PFSK-1 (cell line): ENCODE measurements around the gene NPY. TPM values are rescaled to one million over a fixed set of nuclear protein-coding genes. Genes with fewer than 3 reads are reported as not detected.

Source experiments
- FOXP2 ChIP-seq: optimal IDR thresholded peaks from 2 replicates; pipeline ENCODE3; 2011; ENCODE audit warnings: borderline replicate concordance, control low read depth, inconsistent platforms; ENCODE audit not compliant: insufficient read depth; ENCODE audit errors: extremely low read length, extremely low read depth
- POLR2AphosphoS5 ChIP-seq: IDR thresholded peaks from 2 replicates; pipeline ENCODE4 v1.6.1; 2012; ENCODE audit warnings: low read depth, mild to moderate bottlenecking, control low read depth, low read length, moderate library complexity
- REST ChIP-seq, 2 experiments: IDR thresholded peaks; 2 replicates each; pipeline versions ENCODE4 v1.6.1 to v1.8.0; 2011 to 2012; ENCODE audit warnings: low read depth in 2 of 2, low read length in 2 of 2, control low read depth in 1 of 2, inconsistent platforms in 1 of 2, mild to moderate bottlenecking in 1 of 2, moderate library complexity in 1 of 2; ENCODE audit not compliant: insufficient read depth in 1 of 2
- SIN3A ChIP-seq: IDR thresholded peaks from 2 replicates; pipeline ENCODE4 v1.6.1; 2012; ENCODE audit warnings: mild to moderate bottlenecking, low read length, moderate library complexity, borderline replicate concordance; ENCODE audit not compliant: insufficient read depth
- TAF1 ChIP-seq: IDR thresholded peaks from 2 replicates; pipeline ENCODE4 v1.6.1; 2012; ENCODE audit warnings: low read length, control low read depth, borderline replicate concordance; ENCODE audit not compliant: insufficient read depth
- polyA plus RNA-seq: library from polyadenylated mRNA; unstranded; fragments of >200 nt; gene quantifications from one replicate; pipeline ENCODE4 v1.2.1, GENCODE V29; 2012; ENCODE audit warnings: low read depth, missing spikeins; ENCODE audit not compliant: insufficient read length

NPY gene
- polyA plus RNA-seq, result not detected

- no peak for TF ChIP-seq FOXP2
- TF ChIP-seq SIN3A, result no peak
- no peak for TF ChIP-seq TAF1
- no peak for TF ChIP-seq POLR2AphosphoS5
- no peak for TF ChIP-seq REST (IDR thresholded peaks at IDR 0.05; ENCODE audit: insufficient read depth in 1 of 2, low read depth in 2 of 2, low read length in 2 of 2)
Measured at GRCh38 chr7:24283897-24284698, at the start of gene NPY. Gene NPY, plus strand, starts transcription at chr7:24284190. Its CDS starts 1,051 bp downstream, at chr7:24285241.

- TF ChIP-seq TAF1 (no peak), FOXP2 (no peak), REST (IDR thresholded peaks at IDR 0.05; ENCODE audit: insufficient read depth in 1 of 2, low read depth in 2 of 2, low read length in 2 of 2) (no peak), POLR2AphosphoS5 (no peak), SIN3A (no peak)
Measured at GRCh38 chr7:24239260-24239659, 44.7 kb upstream of the NPY start.

DNA sequence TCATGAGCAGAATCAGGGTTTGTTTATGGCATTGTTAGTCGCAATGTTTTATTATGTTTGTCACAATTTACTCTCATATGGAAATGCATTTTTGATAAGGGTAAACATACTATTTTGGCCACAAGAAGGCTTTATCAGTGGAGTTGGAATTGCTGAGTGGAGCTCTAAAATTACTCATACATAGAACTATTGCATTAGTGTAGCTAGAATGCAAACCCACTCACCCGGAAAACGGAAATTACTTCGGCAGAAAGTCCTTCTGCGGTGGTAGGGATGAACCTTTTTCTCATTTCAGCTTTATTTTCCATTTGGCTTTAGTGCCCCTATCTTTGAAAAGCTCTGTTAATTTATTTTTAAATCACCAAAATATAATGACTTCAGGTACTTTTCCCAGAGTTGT is 42.8 kb upstream of the NPY start:
- TF ChIP-seq SIN3A, result no peak
- no peak for TF ChIP-seq TAF1
- no peak for TF ChIP-seq POLR2AphosphoS5
- TF ChIP-seq FOXP2, result no peak
- no peak for TF ChIP-seq REST (IDR thresholded peaks at IDR 0.05; ENCODE audit: insufficient read depth in 1 of 2, low read depth in 2 of 2, low read length in 2 of 2)

DNA sequence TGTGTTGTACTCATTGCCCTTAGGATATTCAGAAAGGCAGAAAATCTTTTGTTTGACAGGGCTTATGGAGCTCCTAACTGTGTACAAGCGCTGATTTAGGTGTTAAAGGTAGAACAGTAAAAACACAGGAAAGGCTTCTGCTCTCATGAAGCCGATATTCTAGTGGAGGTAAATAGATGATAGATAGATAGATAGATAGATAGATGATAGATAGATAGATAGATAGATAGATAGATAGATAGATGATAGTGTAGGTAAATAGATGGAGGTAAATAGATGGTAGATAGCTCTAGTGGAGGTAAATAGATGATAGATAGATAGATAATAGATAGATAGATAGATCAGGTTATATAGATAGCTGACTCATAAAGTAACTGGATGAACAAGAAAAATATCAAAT is 39.4 kb upstream of the NPY start:
- TF ChIP-seq SIN3A (no peak), FOXP2 (no peak), REST (IDR thresholded peaks at IDR 0.05; ENCODE audit: insufficient read depth in 1 of 2, low read depth in 2 of 2, low read length in 2 of 2) (no peak)

DNA sequence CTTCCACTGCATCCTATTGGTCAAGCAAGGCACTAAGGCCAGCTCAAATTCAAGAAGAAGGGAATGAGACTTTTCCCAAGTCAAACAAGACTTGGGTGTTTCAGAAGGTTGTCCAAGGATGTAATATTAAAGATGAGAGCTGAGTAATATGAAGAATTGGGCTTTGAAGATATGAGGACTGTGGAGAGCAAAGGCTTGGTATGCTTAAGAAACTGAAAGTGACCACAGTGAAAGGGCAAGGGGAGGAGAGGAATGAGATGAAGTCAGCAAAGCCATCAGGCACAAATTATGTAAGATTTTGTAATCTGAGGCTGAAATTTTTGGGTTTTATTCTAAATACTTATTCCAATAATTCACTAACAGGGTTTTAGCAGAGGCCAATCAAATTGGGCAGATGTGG is 38.6 kb upstream of the NPY start:
- TF ChIP-seq FOXP2 (no peak), SIN3A (no peak), REST (IDR thresholded peaks at IDR 0.05; ENCODE audit: insufficient read depth in 1 of 2, low read depth in 2 of 2, low read length in 2 of 2) (no peak), POLR2AphosphoS5 (no peak), TAF1 (no peak)
